B cell (primary cell): ENCODE measurements around the gene ARMC6. TPM values are rescaled to one million over a fixed set of nuclear protein-coding genes. Genes with fewer than 3 reads are reported as not detected.

Source experiments
- ATAC-seq: fragments of 200-7000 bp; cut with Tn5 transposase; one replicate; pipeline ENCODE4 v1.10.0; 2021; ENCODE audit warnings: low read depth, mild to moderate bottlenecking, moderate number of reproducible peaks, moderate library complexity
- CTCF ChIA-PET: fragments of 350-600 bp; sonication (Branson Sonifier 250); formaldehyde crosslinking; loops from one replicate; lab custom pipeline; 2021; ENCODE audit warnings: antibody characterized with exemption, inconsistent platforms; lab: Charles Lee
- POLR2A ChIA-PET: fragments of 350-600 bp; sonication (Branson Sonifier 250); formaldehyde crosslinking; loops from one replicate; lab custom pipeline; 2021; ENCODE audit warnings: antibody characterized with exemption; lab: Charles Lee
- DNase-seq: peaks from one replicate; pipeline ENCODE4 v3.0.0; 2013
- H2AFZ ChIP-seq: 2 replicates; pipeline ENCODE4 v1.6.1; 2012; ENCODE audit warnings: mild to moderate bottlenecking, low read depth, low read length; ENCODE audit not compliant: insufficient read depth, poor library complexity, severe bottlenecking
- H3K27ac ChIP-seq, 2 donors: 1 replicate in 1 of 2; 2 replicates in 1 of 2; pipeline ENCODE4 v1.5.1; 2012 to 2013; ENCODE audit warnings: low read length in 2 of 2, mild to moderate bottlenecking in 2 of 2, moderate library complexity in 1 of 2
- H3K27me3 ChIP-seq, 4 experiments: fragments of 200-600 bp in 1 of 4; sonication (generic) in 1 of 4; replicated peaks in 1 of 4; 1 replicate in 2 of 4; 2 replicates in 2 of 4; pipeline versions ENCODE4 v1.6.1 to v1.7.0; 2013 to 2016; ENCODE audit warnings: low read length in 3 of 4, mild to moderate bottlenecking in 2 of 4, mixed read lengths in 1 of 4, moderate library complexity in 1 of 4; ENCODE audit not compliant: insufficient read depth in 4 of 4, control insufficient read depth in 3 of 4; ENCODE audit errors: control extremely low read depth in 1 of 4
- H3K36me3 ChIP-seq, 2 experiments: replicated peaks in 1 of 2; 1 replicate in 1 of 2; 2 replicates in 1 of 2; pipeline versions ENCODE4 v1.6.1 to v1.7.1; 2013; ENCODE audit warnings: low read length in 1 of 2; ENCODE audit not compliant: insufficient read depth in 2 of 2, control insufficient read depth in 1 of 2; ENCODE audit errors: control extremely low read depth in 1 of 2, extremely low read depth in 1 of 2
- H3K4me1 ChIP-seq, 2 donors: fragments of 200-600 bp in 1 of 2; sonication (generic) in 1 of 2; 1 replicate in 1 of 2; 2 replicates in 1 of 2; pipeline versions ENCODE4 v1.5.1 to v1.6.1; 2013 to 2017; ENCODE audit warnings: low read length in 2 of 2; ENCODE audit not compliant: control insufficient read depth in 2 of 2, insufficient read depth in 2 of 2
- H3K4me2 ChIP-seq: replicated peaks from 2 replicates; pipeline ENCODE3; 2012; ENCODE audit warnings: mild to moderate bottlenecking, low read depth, low read length; ENCODE audit not compliant: poor library complexity, severe bottlenecking
- H3K4me3 ChIP-seq, 5 experiments: fragments of 200-600 bp in 1 of 5; sonication (generic) in 1 of 5; 1 replicate in 3 of 5; 2 replicates in 2 of 5; pipeline versions ENCODE4 v1.5.1 to v1.7.0; 2011 to 2016; ENCODE audit warnings: low read length in 4 of 5, mild to moderate bottlenecking in 4 of 5, low read depth in 2 of 5, control low read depth in 1 of 5, moderate library complexity in 1 of 5; ENCODE audit not compliant: insufficient read depth in 1 of 5; ENCODE audit errors: control extremely low read depth in 1 of 5, extremely low read depth in 1 of 5
- H3K79me2 ChIP-seq: fragments of 200-600 bp; sonication (generic); one replicate; pipeline ENCODE4 v1.6.0; 2016; ENCODE audit warnings: low read length; ENCODE audit not compliant: control insufficient read depth, insufficient read depth
- H3K9ac ChIP-seq: fragments of 200-600 bp; sonication (generic); 2 replicates; pipeline ENCODE4 v1.6.1; 2017; ENCODE audit warnings: mild to moderate bottlenecking, low read length, moderate library complexity
- H3K9me3 ChIP-seq, 3 donors: one replicate each; pipeline versions ENCODE4 v1.6.1 to v1.7.1; 2013; ENCODE audit warnings: low read length in 2 of 3; ENCODE audit not compliant: control insufficient read depth in 2 of 3, insufficient read depth in 1 of 3; ENCODE audit errors: control extremely low read depth in 1 of 3
- H4K20me1 ChIP-seq: 2 replicates; pipeline ENCODE4 v1.6.0; 2012; ENCODE audit warnings: mild to moderate bottlenecking, low read length; ENCODE audit not compliant: insufficient read depth, control insufficient read depth, poor library complexity, severe bottlenecking
- H3K27ac Mint-ChIP-seq: one replicate; pipeline ENCODE4 v1.8.0; 2021; ENCODE audit warnings: mixed read lengths
- H3K27me3 Mint-ChIP-seq: one replicate; pipeline ENCODE4 v1.8.0; 2021; ENCODE audit warnings: mixed read lengths
- H3K4me1 Mint-ChIP-seq: one replicate; pipeline ENCODE4 v1.8.0; 2021; ENCODE audit warnings: mixed read lengths
- H3K4me3 Mint-ChIP-seq: one replicate; pipeline ENCODE4 v1.8.0; 2021; ENCODE audit warnings: mixed read lengths
- H3K9me3 Mint-ChIP-seq: one replicate; pipeline ENCODE4 v1.8.0; 2022; ENCODE audit warnings: mixed read lengths; ENCODE audit not compliant: insufficient read depth
- EZH2 ChIP-seq: IDR thresholded peaks from 2 replicates; pipeline ENCODE4 v1.6.1; 2012; ENCODE audit warnings: borderline replicate concordance, low read depth, mild to moderate bottlenecking, moderate library complexity, low read length; ENCODE audit not compliant: insufficient read depth, poor library complexity, severe bottlenecking
- WGBS: methylation state at CpG from one replicate; pipeline ENCODE4 v1.1.5; 2013; ENCODE audit warnings: missing lambda C conversion rate; ENCODE audit not compliant: insufficient coverage; 5-methylcytosine and 5-hydroxymethylcytosine counted together
- intact Hi-C: fragments of 100-400 bp; cut with micrococcal nuclease; formaldehyde crosslinking; loops from one replicate; pipeline ENCODE4 v1.10.0; 2022
- polyA plus RNA-seq: library from polyadenylated mRNA; depleted of rRNA; stranded (reverse); fragments of >200 nt; gene quantifications from 2 replicates; pipeline ENCODE4 v1.2.3, GENCODE V29; 2012
- total RNA-seq, 2 donors: library from RNA; stranded (reverse); fragments of 120-200 nt in 1 of 2; gene quantifications; 1 replicate in 1 of 2; 2 replicates in 1 of 2; pipeline versions ENCODE4 v1.2.3 to v1.2.4, GENCODE V29; 2013 to 2022
- TF ChIP-seq, protein P1 (sequence below): fragments of 200-600 bp; IDR thresholded peaks from one replicate; pipeline ENCODE4 v1.8.0; 2022; ENCODE audit warnings: antibody characterized with exemption, mild to moderate bottlenecking

ARMC6 gene
- total and polyA plus RNA-seq, 2 donors (not counting 1 experiment from before 2014, with no cell fraction given), result 15.2 to 27.6 TPM

DNA sequence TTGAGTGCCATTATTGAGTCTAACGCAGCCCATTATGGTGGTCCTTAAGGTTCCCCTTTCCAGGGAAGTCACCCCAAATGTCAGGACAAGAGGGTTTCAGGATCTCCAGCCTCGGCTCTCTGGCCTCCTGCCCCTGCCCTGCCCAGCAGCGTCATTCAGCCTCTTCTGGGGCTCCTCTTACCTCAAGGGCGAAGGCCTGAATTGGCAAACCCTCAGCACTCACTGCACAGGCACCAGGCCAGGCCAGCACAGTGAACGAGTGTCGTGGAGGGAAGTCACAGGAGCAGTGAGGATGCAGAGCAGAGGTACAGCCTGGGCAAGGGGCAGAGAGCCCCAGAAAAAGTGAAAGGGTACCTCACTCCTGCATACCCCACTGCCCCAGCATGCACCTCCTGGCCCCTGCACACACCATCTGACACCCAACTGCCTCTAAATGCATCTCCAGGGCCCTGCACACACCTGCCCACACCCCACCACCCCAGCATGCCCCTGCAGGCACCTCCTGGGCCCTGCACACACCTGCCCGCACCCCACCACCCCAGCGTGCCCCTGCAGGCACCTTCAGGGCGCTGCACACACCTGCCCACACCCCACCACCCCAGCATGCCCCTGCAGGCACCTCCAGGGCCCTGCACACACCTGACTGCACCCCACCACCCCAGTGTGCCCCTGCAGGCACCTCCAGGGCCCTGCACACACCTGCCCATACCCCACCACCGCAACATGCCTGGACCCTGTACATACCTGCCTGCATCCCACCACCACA, 50.2 kb downstream of the ARMC6 start:
- intact Hi-C loops, result no loop called here
- ATAC-seq (no peak), DNase-seq (no peak)
- Histone ChIP-seq H4K20me1 (peaks cover 76% of the 10 kb centered on the region), H3K4me2 (no peak overlapping the region), H3K4me1 (peaks cover 0 to 5% of the 10 kb centered on the region in 2 donors), H3K4me3 (no peak overlapping the region), H3K79me2 (peaks cover 68% of the 10 kb centered on the region), H3K9ac (no peak overlapping the region), H3K27me3 (no peaks in the 10 kb centered on the region), H3K36me3 (peaks cover 0 to 26% of the 10 kb centered on the region in 2 experiments), H3K9me3 (no peaks in the 10 kb centered on the region), H2AFZ (no peak overlapping the region), H3K27ac (no peak overlapping the region)
- Mint-ChIP-seq H3K9me3 (no peaks in the 10 kb centered on the region), H3K4me1 (peaks cover 24% of the 10 kb centered on the region), H3K4me3 (no peak overlapping the region), H3K27ac (no peak overlapping the region), H3K27me3 (no peaks in the 10 kb centered on the region)
- WGBS, result 96% methylated on average over 7 of the region's 10 CpGs
- CTCF ChIA-PET, result interaction anchor here (1.5 kb wide), 1 partner anchor 19 kb away, joined by 3 read pairs; no protein-coding TSS in a partner anchor
- POLR2A ChIA-PET, result no interaction called here
- TF ChIP-seq, protein P1, sequence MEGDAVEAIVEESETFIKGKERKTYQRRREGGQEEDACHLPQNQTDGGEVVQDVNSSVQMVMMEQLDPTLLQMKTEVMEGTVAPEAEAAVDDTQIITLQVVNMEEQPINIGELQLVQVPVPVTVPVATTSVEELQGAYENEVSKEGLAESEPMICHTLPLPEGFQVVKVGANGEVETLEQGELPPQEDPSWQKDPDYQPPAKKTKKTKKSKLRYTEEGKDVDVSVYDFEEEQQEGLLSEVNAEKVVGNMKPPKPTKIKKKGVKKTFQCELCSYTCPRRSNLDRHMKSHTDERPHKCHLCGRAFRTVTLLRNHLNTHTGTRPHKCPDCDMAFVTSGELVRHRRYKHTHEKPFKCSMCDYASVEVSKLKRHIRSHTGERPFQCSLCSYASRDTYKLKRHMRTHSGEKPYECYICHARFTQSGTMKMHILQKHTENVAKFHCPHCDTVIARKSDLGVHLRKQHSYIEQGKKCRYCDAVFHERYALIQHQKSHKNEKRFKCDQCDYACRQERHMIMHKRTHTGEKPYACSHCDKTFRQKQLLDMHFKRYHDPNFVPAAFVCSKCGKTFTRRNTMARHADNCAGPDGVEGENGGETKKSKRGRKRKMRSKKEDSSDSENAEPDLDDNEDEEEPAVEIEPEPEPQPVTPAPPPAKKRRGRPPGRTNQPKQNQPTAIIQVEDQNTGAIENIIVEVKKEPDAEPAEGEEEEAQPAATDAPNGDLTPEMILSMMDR, result no peak
- TF ChIP-seq EZH2, result no peak

GRCh38 chr19:19087676-19088075, 54.3 kb downstream of the ARMC6 start:
- Histone ChIP-seq H3K27ac (no peak overlapping the region), H3K4me3 (no peak overlapping the region), H3K4me1 (no peaks in the 10 kb centered on the region), H3K9me3 (no peaks in the 10 kb centered on the region), H2AFZ (no peak overlapping the region), H3K9ac (no peak overlapping the region), H4K20me1 (peaks cover 65% of the 10 kb centered on the region), H3K79me2 (peaks cover 70% of the 10 kb centered on the region), H3K36me3 (peaks cover 0 to 25% of the 10 kb centered on the region in 2 experiments), H3K27me3 (no peaks in the 10 kb centered on the region), H3K4me2 (no peak overlapping the region)
- no peak for DNase-seq
- intact Hi-C loops, result no loop called here
- Mint-ChIP-seq H3K27me3 (no peaks in the 10 kb centered on the region), H3K4me3 (no peak overlapping the region), H3K9me3 (no peaks in the 10 kb centered on the region), H3K27ac (no peak overlapping the region), H3K4me1 (peaks cover 8% of the 10 kb centered on the region)
- 100% methylated on average over 2 of the region's 2 CpGs for WGBS
- POLR2A ChIA-PET, result interaction anchor here (0.6 kb wide), 1 partner anchor 17 kb away, joined by 6 read pairs; no protein-coding TSS in a partner anchor
- CTCF ChIA-PET, result interaction anchor here (1.6 kb wide), 1 partner anchor 33 kb away, joined by 7 read pairs; no protein-coding TSS in a partner anchor
- TF ChIP-seq EZH2, result no peak
- TF ChIP-seq, protein P1, result no peak
- no peak for ATAC-seq
